ENCODE measurements around the gene ARIH2.
A peak's percentile ranks its signal among the peaks of the same experiment; 100 is the strongest.

The ARIH2 gene

DNA sequence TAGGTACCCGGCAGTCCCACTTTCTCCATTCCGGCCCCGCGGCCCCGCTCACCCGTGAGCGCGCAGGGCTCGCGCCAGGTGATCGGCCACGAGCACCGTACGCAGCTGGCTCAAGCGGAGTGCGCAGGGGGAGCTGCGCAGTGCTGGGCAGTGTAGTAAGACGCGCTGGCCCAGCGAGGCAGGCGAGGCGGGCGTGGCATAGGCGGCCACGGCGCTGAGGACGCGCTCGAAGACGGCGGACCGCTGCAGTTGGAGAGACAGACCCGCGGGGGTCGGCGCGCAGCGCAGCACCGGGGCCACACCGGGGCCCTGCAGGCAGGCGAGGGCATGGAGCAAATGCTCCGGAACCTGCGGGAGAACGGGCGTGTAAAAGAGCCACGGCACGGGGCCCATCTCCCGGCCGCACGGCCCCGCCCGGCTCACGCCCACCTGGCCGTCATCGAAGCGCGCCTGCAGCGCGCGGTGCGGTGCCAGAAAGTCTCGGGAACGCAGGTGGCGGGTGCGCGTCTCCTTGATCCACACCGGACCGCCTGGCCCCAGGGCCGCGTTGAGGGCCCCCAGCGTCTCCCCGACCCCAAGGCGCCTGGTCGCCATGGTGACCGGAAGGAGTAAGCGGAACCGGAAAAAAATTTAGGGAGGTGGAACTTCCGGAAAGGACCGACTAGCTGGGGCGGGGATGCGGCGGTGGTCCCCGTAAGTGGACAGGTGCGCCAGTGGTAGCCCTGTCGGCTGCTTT, 99.5 kb downstream of the ARIH2 start, which contains the start of gene DALRD3:
Gene DALRD3 (minus strand): TSS at position 610 of the 736 bp plus-strand sequence. CDS start 16 bp downstream, at position 594.
- Histone ChIP-seq H3K9me3 (ENCODE audit: low read length) (no peaks in the 10 kb centered on the region), H3K27ac (ENCODE audit: low read depth, low read length) (peak within 1 kb of the TSS; percentile 62), H3K4me3 (ENCODE audit: low read depth in 1 of 2, low read length in 2 of 2) (peak within 1 kb of the TSS; percentile 68 to 78), H3K4me1 (ENCODE audit: insufficient read depth, low read length) (peaks cover 23% of the 10 kb centered on the region), H3K27me3 (ENCODE audit: control insufficient read depth in 1 of 2, insufficient read depth in 2 of 2, low read length in 2 of 2) (no peaks in the 10 kb centered on the region), H3K9ac (ENCODE audit: low read length) (peak within 1 kb of the TSS; percentile 36), H3K36me3 (ENCODE audit: insufficient read depth, low read length) (peaks cover 27% of the 10 kb centered on the region)

DNA sequence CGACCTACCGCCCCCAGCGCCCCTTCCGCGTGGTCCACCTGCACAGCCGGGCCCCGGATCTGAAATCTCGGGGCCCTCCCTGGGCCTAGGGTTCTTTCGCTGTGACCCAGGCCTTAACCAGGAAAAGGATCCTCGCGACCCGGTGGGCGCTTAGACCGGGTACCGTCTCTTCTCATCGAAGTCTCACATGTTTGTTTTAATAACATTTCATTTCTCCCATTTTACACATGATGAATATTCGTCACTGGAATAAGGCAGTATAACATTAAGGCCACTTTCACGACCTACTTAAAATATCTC, 100.0 kb downstream of the ARIH2 start:
- no peaks in the 10 kb centered on the region for H3K9me3 ChIP-seq (ENCODE audit: low read length)
- H3K4me3 ChIP-seq (ENCODE audit: low read depth in 1 of 2, low read length in 2 of 2): peak overlapping the region; percentile 68 to 78
- peaks cover 29% of the 10 kb centered on the region for H3K4me1 ChIP-seq (ENCODE audit: insufficient read depth, low read length)
- no peaks in the 10 kb centered on the region for H3K27me3 ChIP-seq (ENCODE audit: control insufficient read depth in 1 of 2, insufficient read depth in 2 of 2, low read length in 2 of 2)
- H3K9ac ChIP-seq (ENCODE audit: low read length): peak overlapping the region; percentile 36
- H3K27ac ChIP-seq (ENCODE audit: low read depth, low read length): peak overlapping the region; percentile 62
- H3K36me3 ChIP-seq (ENCODE audit: insufficient read depth, low read length): peaks cover 31% of the 10 kb centered on the region

GRCh38 chr3:49019941-49020329, 101.3 kb downstream of the ARIH2 start:
- Histone ChIP-seq H3K4me3 (ENCODE audit: low read depth in 1 of 2, low read length in 2 of 2) (peak overlapping the region; percentile 82 to 90), H3K27me3 (ENCODE audit: control insufficient read depth in 1 of 2, insufficient read depth in 2 of 2, low read length in 2 of 2) (no peaks in the 10 kb centered on the region), H3K9me3 (ENCODE audit: low read length) (no peaks in the 10 kb centered on the region), H3K4me1 (ENCODE audit: insufficient read depth, low read length) (peaks cover 29% of the 10 kb centered on the region), H3K36me3 (ENCODE audit: insufficient read depth, low read length) (peaks cover 37% of the 10 kb centered on the region), H3K27ac (ENCODE audit: low read depth, low read length) (no peak overlapping the region), H3K9ac (ENCODE audit: low read length) (peak overlapping the region; percentile 77)

DNA sequence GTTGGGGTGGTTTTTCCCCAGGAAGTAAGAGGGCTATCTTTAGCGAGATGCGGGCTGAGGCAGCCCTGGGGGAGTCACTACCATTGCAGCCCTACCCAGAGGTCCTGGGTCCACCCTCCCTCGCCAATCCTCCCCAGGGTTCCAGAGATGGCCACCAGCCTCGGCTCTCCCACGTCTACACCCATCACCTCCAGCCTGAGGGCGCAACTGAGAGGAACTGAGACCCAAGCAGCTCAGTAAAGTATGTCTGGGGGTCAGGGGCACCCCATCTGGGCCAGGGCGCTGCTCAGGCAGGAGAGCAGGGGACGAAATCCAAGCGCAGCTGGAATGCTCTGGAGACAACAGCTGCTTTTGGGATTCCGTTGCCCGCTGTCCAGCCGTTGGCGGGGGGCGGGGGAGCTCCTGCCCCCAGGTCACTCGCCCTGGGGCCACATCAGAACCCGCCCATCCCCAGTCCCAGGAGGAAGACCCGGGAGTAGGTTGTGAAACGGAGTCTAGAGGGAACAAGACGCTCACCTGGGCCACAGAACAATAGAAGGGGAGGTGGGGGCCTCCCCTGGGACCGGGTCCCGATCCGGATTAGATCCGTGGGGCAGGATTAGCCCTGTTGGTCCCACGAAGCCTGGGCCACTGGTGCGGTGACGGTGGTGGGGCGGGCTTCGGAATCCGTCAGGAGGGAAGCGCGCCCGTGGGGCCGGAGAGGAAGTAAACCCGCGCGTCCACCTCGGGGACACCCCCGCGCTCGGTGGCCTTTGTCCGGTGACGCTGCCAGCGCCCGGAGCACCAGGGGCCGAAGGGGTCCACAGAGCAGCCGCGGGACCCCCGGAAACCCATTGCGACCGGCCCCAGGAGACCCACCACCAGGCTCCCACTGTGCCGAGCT, 101.9 kb downstream of the ARIH2 start:
- Histone ChIP-seq H3K4me1 (ENCODE audit: insufficient read depth, low read length) (peaks cover 29% of the 10 kb centered on the region), H3K4me3 (ENCODE audit: low read depth in 1 of 2, low read length in 2 of 2) (peak overlapping the region; percentile 82 to 90), H3K27me3 (ENCODE audit: control insufficient read depth in 1 of 2, insufficient read depth in 2 of 2, low read length in 2 of 2) (no peaks in the 10 kb centered on the region), H3K27ac (ENCODE audit: low read depth, low read length) (peak overlapping the region; percentile 99), H3K9me3 (ENCODE audit: low read length) (no peaks in the 10 kb centered on the region), H3K36me3 (ENCODE audit: insufficient read depth, low read length) (peaks cover 38% of the 10 kb centered on the region), H3K9ac (ENCODE audit: low read length) (peak overlapping the region; percentile 77)

GRCh38 chr3:49021213-49021812, 102.7 kb downstream of the ARIH2 start:
- peak overlapping the region; percentile 96 for H3K9ac ChIP-seq (ENCODE audit: low read length)
- peaks cover 38% of the 10 kb centered on the region for H3K36me3 ChIP-seq (ENCODE audit: insufficient read depth, low read length)
- H3K4me3 ChIP-seq (ENCODE audit: low read depth in 1 of 2, low read length in 2 of 2): peak overlapping the region; percentile 82 to 90
- H3K4me1 ChIP-seq (ENCODE audit: insufficient read depth, low read length): peaks cover 29% of the 10 kb centered on the region
- H3K9me3 ChIP-seq (ENCODE audit: low read length): no peaks in the 10 kb centered on the region
- H3K27ac ChIP-seq (ENCODE audit: low read depth, low read length): peak overlapping the region; percentile 99
- H3K27me3 ChIP-seq (ENCODE audit: control insufficient read depth in 1 of 2, insufficient read depth in 2 of 2, low read length in 2 of 2): no peaks in the 10 kb centered on the region

- Histone ChIP-seq H3K4me3 (ENCODE audit: low read depth in 1 of 2, low read length in 2 of 2) (peak within 1 kb of the TSS; percentile 82 to 90), H3K4me1 (ENCODE audit: insufficient read depth, low read length) (peaks cover 27% of the 10 kb centered on the region), H3K27ac (ENCODE audit: low read depth, low read length) (peak within 1 kb of the TSS; percentile 99), H3K27me3 (ENCODE audit: control insufficient read depth in 1 of 2, insufficient read depth in 2 of 2, low read length in 2 of 2) (no peaks in the 10 kb centered on the region), H3K9me3 (ENCODE audit: low read length) (no peaks in the 10 kb centered on the region), H3K36me3 (ENCODE audit: insufficient read depth, low read length) (peaks cover 42% of the 10 kb centered on the region), H3K9ac (ENCODE audit: low read length) (peak within 1 kb of the TSS; percentile 96)
Observed at GRCh38 chr3:49021813-49022687, 103.4 kb downstream of the ARIH2 start, which contains the start of gene NDUFAF3. Gene NDUFAF3 (plus strand): TSS chr3:49022121. CDS start chr3:49022145, 24 bp downstream.

DNA sequence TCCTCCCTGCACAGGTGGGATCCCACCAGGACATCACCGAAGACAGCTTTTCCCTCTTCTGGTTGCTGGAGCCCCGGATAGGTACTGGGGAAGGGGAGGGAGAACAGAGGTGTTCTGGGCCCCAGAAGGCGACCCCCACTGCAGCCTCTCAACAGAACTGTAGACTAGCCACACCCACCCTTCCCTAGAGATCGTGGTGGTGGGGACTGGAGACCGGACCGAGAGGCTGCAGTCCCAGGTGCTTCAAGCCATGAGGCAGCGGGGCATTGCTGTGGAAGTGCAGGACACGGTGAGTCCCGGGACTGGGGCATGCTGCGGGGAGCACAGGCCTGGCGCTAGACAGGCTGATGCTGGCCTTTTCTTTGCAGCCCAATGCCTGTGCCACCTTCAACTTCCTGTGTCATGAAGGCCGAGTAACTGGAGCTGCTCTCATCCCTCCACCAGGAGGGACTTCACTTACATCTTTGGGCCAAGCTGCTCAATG, 104.1 kb downstream of the ARIH2 start:
- Histone ChIP-seq H3K27ac (ENCODE audit: low read depth, low read length) (peak overlapping the region; percentile 99), H3K4me1 (ENCODE audit: insufficient read depth, low read length) (peaks cover 22% of the 10 kb centered on the region), H3K9me3 (ENCODE audit: low read length) (no peaks in the 10 kb centered on the region), H3K4me3 (ENCODE audit: low read depth in 1 of 2, low read length in 2 of 2) (peak overlapping the region; percentile 82 to 90), H3K36me3 (ENCODE audit: insufficient read depth, low read length) (peaks cover 46% of the 10 kb centered on the region), H3K9ac (ENCODE audit: low read length) (peak overlapping the region; percentile 96), H3K27me3 (ENCODE audit: control insufficient read depth in 1 of 2, insufficient read depth in 2 of 2, low read length in 2 of 2) (no peaks in the 10 kb centered on the region)

GRCh38 chr3:49023775-49024174, 105.1 kb downstream of the ARIH2 start:
- no peak overlapping the region for H3K27ac ChIP-seq (ENCODE audit: low read depth, low read length)
- H3K4me1 ChIP-seq (ENCODE audit: insufficient read depth, low read length): peaks cover 33% of the 10 kb centered on the region
- H3K4me3 ChIP-seq (ENCODE audit: low read depth in 1 of 2, low read length in 2 of 2): no peak overlapping the region
- peaks cover 46% of the 10 kb centered on the region for H3K36me3 ChIP-seq (ENCODE audit: insufficient read depth, low read length)
- no peaks in the 10 kb centered on the region for H3K9me3 ChIP-seq (ENCODE audit: low read length)
- H3K27me3 ChIP-seq (ENCODE audit: control insufficient read depth in 1 of 2, insufficient read depth in 2 of 2, low read length in 2 of 2): no peaks in the 10 kb centered on the region
- no peak overlapping the region for H3K9ac ChIP-seq (ENCODE audit: low read length)

DNA sequence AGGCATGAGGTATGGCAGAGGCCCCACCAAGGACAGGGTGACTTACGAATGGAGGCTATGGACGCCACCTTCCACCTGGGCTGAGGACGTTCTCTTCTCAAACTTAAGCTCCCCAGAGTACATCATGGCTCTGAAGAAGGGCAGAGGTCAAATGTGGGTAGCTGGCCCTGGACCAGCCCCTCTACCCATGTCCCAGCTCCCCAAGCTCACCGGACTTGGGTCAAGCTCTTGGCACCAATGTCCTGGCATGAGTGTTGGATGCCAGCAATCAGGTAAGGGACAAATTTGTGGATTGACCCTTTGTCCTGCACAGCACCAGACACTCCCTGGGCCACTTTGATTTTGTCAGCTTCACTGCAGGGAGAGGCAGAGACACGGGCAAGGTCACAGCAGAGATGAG, 105.8 kb downstream of the ARIH2 start:
- Histone ChIP-seq H3K27me3 (ENCODE audit: control insufficient read depth in 1 of 2, insufficient read depth in 2 of 2, low read length in 2 of 2) (no peaks in the 10 kb centered on the region), H3K4me1 (ENCODE audit: insufficient read depth, low read length) (peaks cover 36% of the 10 kb centered on the region), H3K9ac (ENCODE audit: low read length) (no peak overlapping the region), H3K36me3 (ENCODE audit: insufficient read depth, low read length) (peaks cover 46% of the 10 kb centered on the region), H3K27ac (ENCODE audit: low read depth, low read length) (no peak overlapping the region), H3K9me3 (ENCODE audit: low read length) (no peaks in the 10 kb centered on the region), H3K4me3 (ENCODE audit: low read depth in 1 of 2, low read length in 2 of 2) (no peak overlapping the region)

DNA sequence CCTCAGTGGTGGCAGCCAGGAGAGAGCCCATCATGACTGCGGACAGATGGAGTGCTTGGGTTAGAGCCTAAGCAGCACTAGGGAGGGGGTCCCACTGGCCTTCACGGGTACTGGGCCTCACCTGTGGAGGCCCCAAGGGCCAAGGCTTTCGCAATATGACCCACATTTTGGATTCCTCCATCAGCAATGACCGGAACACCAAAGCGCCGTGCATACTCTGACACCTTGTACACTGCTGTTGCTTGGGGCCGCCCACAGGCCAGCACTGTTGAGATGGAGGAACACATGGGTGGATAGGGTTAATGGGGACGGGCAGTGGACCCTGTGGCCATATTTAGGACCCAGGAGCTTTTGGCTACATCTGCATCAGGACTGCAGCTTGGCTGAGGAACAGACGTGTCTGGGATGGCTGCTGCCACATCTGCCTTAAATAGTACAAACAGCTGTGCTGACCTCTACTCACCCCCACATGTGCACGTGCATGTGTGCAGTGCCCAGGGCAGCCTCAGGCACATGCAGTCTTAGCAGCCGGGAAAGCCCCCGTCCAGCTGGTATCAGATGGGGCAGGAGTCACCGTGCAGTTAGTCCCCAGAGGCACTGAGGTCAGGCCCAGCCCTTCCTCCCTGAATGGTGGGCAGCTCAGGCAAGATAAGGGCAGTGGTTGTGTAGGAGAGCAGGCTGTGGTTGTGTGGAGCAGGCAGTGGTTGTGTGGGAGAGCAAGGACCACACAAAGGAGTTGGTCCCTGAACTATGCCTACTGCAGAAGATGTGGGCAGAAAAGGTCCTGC, 106.6 kb downstream of the ARIH2 start:
- Histone ChIP-seq H3K9ac (ENCODE audit: low read length) (no peak overlapping the region), H3K36me3 (ENCODE audit: insufficient read depth, low read length) (peaks cover 47% of the 10 kb centered on the region)

More for the DNA sequence above, 106.6 kb downstream of the ARIH2 start:
- H3K9me3 ChIP-seq (ENCODE audit: low read length): no peaks in the 10 kb centered on the region
- H3K4me3 ChIP-seq (ENCODE audit: low read depth in 1 of 2, low read length in 2 of 2): no peak overlapping the region
- no peaks in the 10 kb centered on the region for H3K27me3 ChIP-seq (ENCODE audit: control insufficient read depth in 1 of 2, insufficient read depth in 2 of 2, low read length in 2 of 2)
- no peak overlapping the region for H3K27ac ChIP-seq (ENCODE audit: low read depth, low read length)
- H3K4me1 ChIP-seq (ENCODE audit: insufficient read depth, low read length): peaks cover 34% of the 10 kb centered on the region
